Spinal cord (tissue), 10 donors: ENCODE measurements around the gene MOB2. TPM values are rescaled to one million over a fixed set of nuclear protein-coding genes. Genes with fewer than 3 reads are reported as not detected.

Experiments
- DNase-seq, 6 donors: peaks; one replicate each; pipeline versions ENCODE4 v3.0.0 to v3.0.0-alpha.2; 2013 to 2015; ENCODE audit warnings: low spot score in 6 of 6, low read depth in 4 of 6
- H3K27ac ChIP-seq: one replicate; pipeline ENCODE4 v1.5.1; 2013; ENCODE audit warnings: low read depth, low read length, control low read depth
- H3K27me3 ChIP-seq: one replicate; pipeline ENCODE4 v1.6.1; 2013; ENCODE audit warnings: low read length; ENCODE audit not compliant: control insufficient read depth, insufficient read depth
- H3K36me3 ChIP-seq: one replicate; pipeline ENCODE4 v1.6.1; 2013; ENCODE audit warnings: low read length; ENCODE audit not compliant: control insufficient read depth, insufficient read depth
- H3K4me1 ChIP-seq: one replicate; pipeline ENCODE4 v1.6.1; 2013; ENCODE audit warnings: low read length; ENCODE audit not compliant: control insufficient read depth, insufficient read depth
- H3K4me3 ChIP-seq: one replicate; pipeline ENCODE4 v1.5.1; 2013; ENCODE audit warnings: low read depth, low read length, control low read depth
- H3K9me3 ChIP-seq: one replicate; pipeline ENCODE4 v1.6.1; 2013; ENCODE audit warnings: low read length; ENCODE audit not compliant: control insufficient read depth, insufficient read depth
- WGBS: methylation state at CpG from one replicate; pipeline ENCODE4 v1.1.5; 2013; ENCODE audit warnings: missing lambda C conversion rate; ENCODE audit not compliant: insufficient coverage; 5-methylcytosine and 5-hydroxymethylcytosine counted together
- polyA plus RNA-seq, 2 donors: library from polyadenylated mRNA; unstranded; fragments of 120-200 nt; gene quantifications; one replicate each; pipeline ENCODE4 v1.2.1, GENCODE V29; 2013; ENCODE audit not compliant: insufficient read length in 2 of 2
- total RNA-seq, 2 donors: library from RNA; depleted of rRNA in 1 of 2; stranded (reverse); fragments of 120-200 nt in 1 of 2; fragments of >200 nt in 1 of 2; gene quantifications; one replicate each; pipeline versions ENCODE4 v1.2.3 to v1.2.4, GENCODE V29; 2013 to 2014
- donor health status: healthy.

The MOB2 gene
- total and polyA plus RNA-seq, 4 donors, result 16.0 to 36.4 (median 33.7) TPM

- peaks cover 32% of the 10 kb centered on the region for H3K36me3 ChIP-seq
- peaks cover 50% of the 10 kb centered on the region for H3K4me1 ChIP-seq
- peaks cover 3% of the 10 kb centered on the region for H3K9me3 ChIP-seq
- no peak for DNase-seq
- no peak overlapping the region for H3K27ac ChIP-seq
- WGBS, result 99% methylated on average over 14 of the region's 14 CpGs
- no peaks in the 10 kb centered on the region for H3K27me3 ChIP-seq
- no peak overlapping the region for H3K4me3 ChIP-seq
Measured at GRCh38 chr11:1499899-1500298, 13.3 kb upstream of the MOB2 start.

- WGBS, result 88% methylated on average over 28 of the region's 28 CpGs
Measured at GRCh38 chr11:1499261-1499890, 12.8 kb upstream of the MOB2 start.

GRCh38 chr11:1498262-1498661, 11.7 kb upstream of the MOB2 start:
- H3K4me3 ChIP-seq, result no peak overlapping the region
- no peak overlapping the region for H3K27ac ChIP-seq
- no peaks in the 10 kb centered on the region for H3K27me3 ChIP-seq
- peaks cover 26% of the 10 kb centered on the region for H3K36me3 ChIP-seq
- 97% methylated on average over 12 of the region's 13 CpGs for WGBS
- DNase-seq, result no peak
- H3K9me3 ChIP-seq, result peaks cover 3% of the 10 kb centered on the region
- H3K4me1 ChIP-seq, result peaks cover 34% of the 10 kb centered on the region

More at GRCh38 chr11:1499261-1499890, 12.8 kb upstream of the MOB2 start:
- Histone ChIP-seq H3K27ac (no peak overlapping the region), H3K36me3 (peaks cover 32% of the 10 kb centered on the region), H3K4me3 (no peak overlapping the region), H3K27me3 (no peaks in the 10 kb centered on the region), H3K9me3 (peaks cover 3% of the 10 kb centered on the region), H3K4me1 (peaks cover 45% of the 10 kb centered on the region)
- DNase-seq, result no peak

- Histone ChIP-seq H3K4me3 (no peak overlapping the region), H3K27me3 (no peaks in the 10 kb centered on the region), H3K27ac (no peak overlapping the region), H3K4me1 (peaks cover 27% of the 10 kb centered on the region), H3K9me3 (peaks cover 3% of the 10 kb centered on the region), H3K36me3 (peaks cover 21% of the 10 kb centered on the region)
- 93% methylated on average over 2 of the region's 5 CpGs for WGBS
- DNase-seq, result no peak
Measured at GRCh38 chr11:1497600-1497999, 11.0 kb upstream of the MOB2 start.

- no peak overlapping the region for H3K4me3 ChIP-seq
- H3K36me3 ChIP-seq, result peaks cover 17% of the 10 kb centered on the region
- H3K27me3 ChIP-seq, result no peaks in the 10 kb centered on the region
- H3K9me3 ChIP-seq, result peaks cover 3% of the 10 kb centered on the region
- no peak for DNase-seq
- H3K4me1 ChIP-seq, result peaks cover 19% of the 10 kb centered on the region
- WGBS, result no CpG with 5 or more reads among the region's 3 CpGs
- H3K27ac ChIP-seq, result no peak overlapping the region
Measured at GRCh38 chr11:1496761-1497095, 10.1 kb upstream of the MOB2 start.

- Histone ChIP-seq H3K4me1 (peaks cover 14% of the 10 kb centered on the region), H3K36me3 (peaks cover 12% of the 10 kb centered on the region), H3K27me3 (no peaks in the 10 kb centered on the region), H3K4me3 (no peak overlapping the region), H3K9me3 (peaks cover 3% of the 10 kb centered on the region), H3K27ac (no peak overlapping the region)
- 84% methylated on average over 4 of the region's 9 CpGs for WGBS
- DNase-seq, result no peak
Measured at GRCh38 chr11:1496091-1496760, 9.6 kb upstream of the MOB2 start.

- no peak for DNase-seq
- peaks cover 8% of the 10 kb centered on the region for H3K4me1 ChIP-seq
- no CpG with 5 or more reads among the region's 3 CpGs for WGBS
- H3K27me3 ChIP-seq, result no peaks in the 10 kb centered on the region
- peaks cover 3% of the 10 kb centered on the region for H3K9me3 ChIP-seq
- H3K36me3 ChIP-seq, result peaks cover 6% of the 10 kb centered on the region
- no peak overlapping the region for H3K4me3 ChIP-seq
- H3K27ac ChIP-seq, result no peak overlapping the region
Measured at GRCh38 chr11:1494650-1495049, 8.1 kb upstream of the MOB2 start.

GRCh38 chr11:1493650-1494244, 7.2 kb upstream of the MOB2 start:
- Histone ChIP-seq H3K9me3 (peaks cover 3% of the 10 kb centered on the region), H3K4me1 (peaks cover 17% of the 10 kb centered on the region)
- WGBS, result no CpG with 5 or more reads among the region's 3 CpGs

GRCh38 chr11:1491379-1491778, 4.8 kb upstream of the MOB2 start:
- 92% methylated on average over 10 of the region's 12 CpGs for WGBS
- Histone ChIP-seq H3K27me3 (no peaks in the 10 kb centered on the region), H3K4me3 (no peak overlapping the region), H3K27ac (no peak overlapping the region), H3K9me3 (peaks cover 3% of the 10 kb centered on the region), H3K4me1 (peaks cover 33% of the 10 kb centered on the region), H3K36me3 (peaks cover 15% of the 10 kb centered on the region)
- DNase-seq, result no peak

More at GRCh38 chr11:1493650-1494244, 7.2 kb upstream of the MOB2 start:
- no peak for DNase-seq
- Histone ChIP-seq H3K4me3 (no peak overlapping the region), H3K36me3 (peaks cover 2% of the 10 kb centered on the region), H3K27me3 (no peaks in the 10 kb centered on the region), H3K27ac (no peak overlapping the region)

GRCh38 chr11:1490651-1491050, 4.1 kb upstream of the MOB2 start:
- WGBS, result 67% methylated on average over 6 of the region's 7 CpGs
- no peak for DNase-seq
- Histone ChIP-seq H3K4me3 (no peak overlapping the region), H3K36me3 (peaks cover 22% of the 10 kb centered on the region), H3K27ac (no peak overlapping the region), H3K9me3 (peaks cover under 1% of the 10 kb centered on the region), H3K27me3 (no peaks in the 10 kb centered on the region), H3K4me1 (peaks cover 41% of the 10 kb centered on the region)
